SJCRH30 (cell line): ENCODE results near the gene RHBDD2. TPM values are rescaled to one million over a fixed set of nuclear protein-coding genes. Genes with fewer than 3 reads are reported as not detected.
"Not testable (repeated sequence)": the region's sequence is repeated elsewhere in the genome, so short reads cannot be mapped to it uniquely, and the experiment has no call there.

Experiments used
- DNase-seq, 2 experiments: peaks; one replicate each; pipeline ENCODE4 v3.0.0-alpha.2; 2015 to 2020
- H3K27ac ChIP-seq: fragments of 250-450 bp; sonication (Bioruptor Pico); 2 replicates; pipeline ENCODE4 v1.5.1; 2020; ENCODE audit warnings: mild to moderate bottlenecking, moderate library complexity
- H3K27me3 ChIP-seq: fragments of 250-450 bp; sonication (Bioruptor Pico); 2 replicates; pipeline ENCODE4 v1.5.1; 2020; ENCODE audit warnings: mild to moderate bottlenecking, moderate library complexity
- H3K36me3 ChIP-seq: fragments of 250-450 bp; sonication (Bioruptor Pico); 2 replicates; pipeline ENCODE4 v1.5.1; 2020; ENCODE audit warnings: mild to moderate bottlenecking, moderate library complexity
- H3K4me1 ChIP-seq: fragments of 250-450 bp; sonication (Bioruptor Pico); 2 replicates; pipeline ENCODE4 v1.5.1; 2020; ENCODE audit warnings: mild to moderate bottlenecking, moderate library complexity
- H3K4me3 ChIP-seq: fragments of 250-450 bp; sonication (Bioruptor Pico); 2 replicates; pipeline ENCODE4 v1.5.1; 2020; ENCODE audit warnings: mild to moderate bottlenecking, moderate library complexity
- H3K9me3 ChIP-seq: fragments of 250-450 bp; sonication (Bioruptor Pico); replicated peaks from 2 replicates; pipeline ENCODE4 v1.5.1; 2020; ENCODE audit warnings: mild to moderate bottlenecking, moderate library complexity
- total RNA-seq: library from RNA; depleted of rRNA; stranded (reverse); fragments of >200 nt; shearing (Covaris generic); gene quantifications from 2 replicates; pipeline ENCODE4 v1.2.3, GENCODE V29; 2014

Gene RHBDD2
- total RNA-seq, 1 experiment from 2014 or later, result 50.6 TPM

- Histone ChIP-seq H3K4me1 (peaks cover 37% of the 10 kb centered on the region), H3K9me3 (no peaks in the 10 kb centered on the region), H3K4me3 (no peak overlapping the region), H3K36me3 (peaks cover 12% of the 10 kb centered on the region; the same call in 1 of the 2 replicates), H3K27ac (peak overlapping the region; percentile 48; the same call in 1 of the 2 replicates), H3K27me3 (no peaks in the 10 kb centered on the region)
- peak; percentile 36 to 38 for DNase-seq
Measured at GRCh38 chr7:75889826-75890225, 11.0 kb downstream of the RHBDD2 start.

DNA sequence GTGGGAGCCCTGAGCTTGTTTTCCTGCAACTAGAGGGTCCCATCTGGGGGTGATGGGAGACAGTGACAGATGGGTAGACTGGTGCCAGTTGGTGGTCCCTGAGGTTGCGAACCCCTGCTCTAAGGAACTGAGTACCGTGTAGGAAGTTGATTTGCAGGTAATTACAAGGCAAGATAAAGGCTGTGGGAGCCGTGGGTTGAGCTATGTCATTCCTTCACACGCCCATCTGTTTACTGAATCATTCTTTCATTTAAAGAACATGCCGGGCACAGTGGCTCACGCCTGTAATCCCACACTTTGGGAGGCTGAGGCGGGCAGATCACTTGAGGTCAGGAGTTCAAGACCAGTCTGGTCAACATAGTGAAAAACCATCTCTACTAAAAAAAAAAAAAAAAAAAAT, 12.4 kb downstream of the RHBDD2 start:
- H3K36me3 ChIP-seq, H3K27ac ChIP-seq, DNase-seq, H3K27me3 ChIP-seq, H3K9me3 ChIP-seq, H3K4me3 ChIP-seq: not testable (repeated sequence)
- H3K4me1 ChIP-seq, result peaks cover 37% of the 10 kb centered on the region

DNA sequence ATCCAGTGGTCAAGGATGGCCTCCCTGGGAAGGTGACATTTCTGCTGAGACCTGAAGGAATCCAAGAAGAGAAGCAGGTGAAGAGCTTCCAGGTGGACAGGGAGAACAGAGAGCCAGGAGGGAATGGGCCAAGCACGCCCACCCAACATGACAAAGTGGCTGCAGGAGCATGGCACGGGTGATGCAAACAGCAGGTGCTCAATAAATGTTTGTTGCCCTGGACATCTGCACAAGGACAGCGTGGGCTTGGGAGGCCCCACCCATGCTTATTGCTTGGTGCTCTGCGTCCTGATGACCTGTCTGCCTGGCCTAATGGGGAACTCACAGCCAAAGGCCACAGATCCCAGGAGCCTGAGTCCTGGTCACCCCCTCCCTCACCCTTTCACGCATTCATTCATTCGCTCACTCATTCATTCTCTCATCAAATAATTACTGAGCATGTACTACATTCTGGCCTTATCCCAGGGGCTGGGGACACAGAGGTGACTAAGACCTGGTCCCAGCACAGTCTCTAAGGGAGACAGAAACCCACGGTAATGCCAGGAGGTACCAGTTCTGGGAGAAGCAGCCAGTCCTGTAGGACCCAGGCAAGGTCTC, 13.1 kb downstream of the RHBDD2 start:
- Histone ChIP-seq H3K27ac (peak overlapping the region; percentile 77), H3K9me3 (no peaks in the 10 kb centered on the region), H3K27me3 (no peaks in the 10 kb centered on the region), H3K36me3 (peaks cover 4% of the 10 kb centered on the region; the same call in 1 of the 2 replicates), H3K4me3 (no peak overlapping the region), H3K4me1 (peaks cover 37% of the 10 kb centered on the region)
- no peak for DNase-seq

- no peaks in the 10 kb centered on the region for H3K9me3 ChIP-seq
- peak; percentile 96 to 97 for DNase-seq
Measured at GRCh38 chr7:75892634-75893272, 13.9 kb downstream of the RHBDD2 start.

GRCh38 chr7:75896803-75897327, 18.0 kb downstream of the RHBDD2 start:
- H3K27ac ChIP-seq, result no peak overlapping the region; the same call in 1 of the 2 replicates
- no peak for DNase-seq
- H3K36me3 ChIP-seq, result no peaks in the 10 kb centered on the region
- no peaks in the 10 kb centered on the region for H3K27me3 ChIP-seq
- H3K4me3 ChIP-seq, result no peak overlapping the region
- H3K9me3 ChIP-seq, result no peaks in the 10 kb centered on the region
- H3K4me1 ChIP-seq, result peaks cover 26% of the 10 kb centered on the region

More at GRCh38 chr7:75892634-75893272, 13.9 kb downstream of the RHBDD2 start:
- Histone ChIP-seq H3K4me1 (peaks cover 43% of the 10 kb centered on the region), H3K36me3 (peaks cover 4% of the 10 kb centered on the region; the same call in 1 of the 2 replicates), H3K27ac (peak overlapping the region; percentile 77), H3K4me3 (0 out of 2 replicates have a peak overlapping the region, but pooled peaks have one; percentile 0), H3K27me3 (no peaks in the 10 kb centered on the region)

GRCh38 chr7:75900617-75901315, 21.9 kb downstream of the RHBDD2 start:
- Histone ChIP-seq H3K4me3 (no peak overlapping the region), H3K27me3 (no peaks in the 10 kb centered on the region), H3K4me1 (peaks cover 9% of the 10 kb centered on the region; the same call in 1 of the 2 replicates), H3K36me3 (no peaks in the 10 kb centered on the region), H3K9me3 (no peaks in the 10 kb centered on the region), H3K27ac (no peak overlapping the region)
- no peak for DNase-seq

DNA sequence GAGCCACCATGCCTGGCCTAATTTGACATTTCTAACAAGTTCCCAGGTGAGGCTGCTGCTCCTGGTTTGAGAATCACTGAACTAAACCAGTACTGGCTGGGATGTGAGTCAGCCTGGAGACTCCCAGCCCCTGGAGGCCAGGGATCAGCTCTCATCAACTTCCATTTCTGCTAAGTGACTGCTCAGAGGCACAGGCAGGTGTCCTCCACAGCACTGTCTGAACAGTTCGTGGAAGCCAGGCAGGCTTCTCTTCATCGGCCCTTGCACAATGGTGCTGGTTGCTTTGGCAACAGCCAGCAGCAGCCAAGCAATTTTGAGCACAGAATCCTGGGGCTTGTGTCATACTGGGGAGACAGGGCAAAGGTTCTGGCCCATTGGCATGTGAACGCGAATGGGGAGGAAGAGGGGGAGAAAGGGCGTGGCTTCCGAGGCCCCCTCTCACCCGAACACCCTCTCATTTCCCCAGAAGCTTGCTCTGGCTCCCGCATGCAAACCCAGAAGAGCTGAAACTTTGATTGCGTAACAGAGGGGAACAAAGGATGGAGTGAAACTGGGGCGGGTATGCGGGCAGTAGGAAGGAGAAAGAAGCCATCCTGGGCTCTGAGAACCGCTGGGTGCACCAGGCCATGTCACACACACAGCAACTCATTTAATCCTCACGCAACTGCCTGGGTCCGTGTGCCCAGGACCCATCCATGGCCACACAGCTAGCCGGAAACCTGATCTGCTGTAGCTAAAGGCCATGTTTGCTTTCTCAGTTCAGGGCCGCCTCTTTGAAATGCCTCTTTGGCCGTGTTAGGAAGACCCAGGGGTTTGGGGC, 27.2 kb downstream of the RHBDD2 start:
- H3K27me3 ChIP-seq, result no peaks in the 10 kb centered on the region

GRCh38 chr7:75906991-75907667, 28.3 kb downstream of the RHBDD2 start:
- Histone ChIP-seq H3K4me1 (peaks cover 8% of the 10 kb centered on the region; the same call in 1 of the 2 replicates), H3K27me3 (no peaks in the 10 kb centered on the region), H3K4me3 (no peak overlapping the region), H3K27ac (no peak overlapping the region), H3K36me3 (no peaks in the 10 kb centered on the region), H3K9me3 (no peaks in the 10 kb centered on the region)
- no peak for DNase-seq

More for the DNA sequence above, 27.2 kb downstream of the RHBDD2 start:
- peak; percentile 72 to 81 for DNase-seq
- peak overlapping the region; percentile 23; the same call in 1 of the 2 replicates for H3K27ac ChIP-seq
- H3K9me3 ChIP-seq, result no peaks in the 10 kb centered on the region
- peaks cover 8% of the 10 kb centered on the region; the same call in 1 of the 2 replicates for H3K4me1 ChIP-seq
- H3K4me3 ChIP-seq, result peak overlapping the region; percentile 33
- H3K36me3 ChIP-seq, result no peaks in the 10 kb centered on the region

- H3K36me3 ChIP-seq, H3K27me3 ChIP-seq, DNase-seq, H3K27ac ChIP-seq, H3K9me3 ChIP-seq, H3K4me3 ChIP-seq, H3K4me1 ChIP-seq: not testable (repeated sequence)
Measured at GRCh38 chr7:75907668-75908039, 28.8 kb downstream of the RHBDD2 start.

- Histone ChIP-seq H3K27ac (no peak overlapping the region), H3K4me1 (peaks cover 8% of the 10 kb centered on the region; the same call in 1 of the 2 replicates), H3K27me3 (no peaks in the 10 kb centered on the region), H3K36me3 (no peaks in the 10 kb centered on the region), H3K9me3 (no peaks in the 10 kb centered on the region), H3K4me3 (no peak overlapping the region)
- no peak for DNase-seq
Measured at GRCh38 chr7:75909521-75910132, 30.8 kb downstream of the RHBDD2 start.

GRCh38 chr7:75911186-75911585, 32.4 kb downstream of the RHBDD2 start:
- H3K36me3 ChIP-seq, H3K4me1 ChIP-seq, H3K27me3 ChIP-seq, DNase-seq, H3K9me3 ChIP-seq, H3K27ac ChIP-seq, H3K4me3 ChIP-seq: not testable (repeated sequence)

DNA sequence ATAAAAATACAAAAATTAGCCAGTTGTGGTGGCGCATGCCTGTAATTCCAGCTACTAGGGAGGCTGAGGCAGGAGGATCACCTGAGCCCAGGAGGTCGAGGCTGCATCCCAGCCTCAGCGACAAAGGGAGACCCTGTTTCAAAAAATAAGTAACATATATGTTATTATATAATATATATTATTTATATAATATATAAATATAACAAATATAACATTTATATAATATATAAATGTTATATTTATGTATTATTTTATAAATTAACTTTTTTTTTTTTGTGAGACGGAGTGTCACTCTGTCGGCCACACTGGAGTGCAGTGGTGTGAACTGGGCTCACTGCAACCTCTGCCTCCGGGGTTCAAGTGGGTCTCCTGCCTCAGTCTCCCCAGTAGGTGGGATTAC, 34.6 kb downstream of the RHBDD2 start:
- no peak overlapping the region for H3K4me3 ChIP-seq
- DNase-seq, result no peak
- H3K4me1 ChIP-seq, result peaks cover 4% of the 10 kb centered on the region; the same call in 1 of the 2 replicates
- H3K9me3 ChIP-seq, result no peaks in the 10 kb centered on the region
- H3K36me3 ChIP-seq, result no peaks in the 10 kb centered on the region
- H3K27ac ChIP-seq, result no peak overlapping the region
- no peaks in the 10 kb centered on the region for H3K27me3 ChIP-seq

- peak in 1 of 2 experiments; percentile 22 for DNase-seq
- H3K27ac ChIP-seq, result peak overlapping the region; percentile 38; the same call in 1 of the 2 replicates
Measured at GRCh38 chr7:75914169-75914654, 35.4 kb downstream of the RHBDD2 start.

More at GRCh38 chr7:75914169-75914654, 35.4 kb downstream of the RHBDD2 start:
- Histone ChIP-seq H3K36me3 (no peaks in the 10 kb centered on the region), H3K27me3 (no peaks in the 10 kb centered on the region), H3K9me3 (no peaks in the 10 kb centered on the region), H3K4me3 (peak overlapping the region; percentile 75), H3K4me1 (peaks cover 4% of the 10 kb centered on the region; the same call in 1 of the 2 replicates)
